ENCODE measurements around the gene TNS4. TPM values are rescaled to one million over a fixed set of nuclear protein-coding genes. Genes with fewer than 3 reads are reported as not detected.

TNS4 gene
- total RNA-seq, 4 donors from 2014 or later, result 2.2 TPM; not detected in 3

DNA sequence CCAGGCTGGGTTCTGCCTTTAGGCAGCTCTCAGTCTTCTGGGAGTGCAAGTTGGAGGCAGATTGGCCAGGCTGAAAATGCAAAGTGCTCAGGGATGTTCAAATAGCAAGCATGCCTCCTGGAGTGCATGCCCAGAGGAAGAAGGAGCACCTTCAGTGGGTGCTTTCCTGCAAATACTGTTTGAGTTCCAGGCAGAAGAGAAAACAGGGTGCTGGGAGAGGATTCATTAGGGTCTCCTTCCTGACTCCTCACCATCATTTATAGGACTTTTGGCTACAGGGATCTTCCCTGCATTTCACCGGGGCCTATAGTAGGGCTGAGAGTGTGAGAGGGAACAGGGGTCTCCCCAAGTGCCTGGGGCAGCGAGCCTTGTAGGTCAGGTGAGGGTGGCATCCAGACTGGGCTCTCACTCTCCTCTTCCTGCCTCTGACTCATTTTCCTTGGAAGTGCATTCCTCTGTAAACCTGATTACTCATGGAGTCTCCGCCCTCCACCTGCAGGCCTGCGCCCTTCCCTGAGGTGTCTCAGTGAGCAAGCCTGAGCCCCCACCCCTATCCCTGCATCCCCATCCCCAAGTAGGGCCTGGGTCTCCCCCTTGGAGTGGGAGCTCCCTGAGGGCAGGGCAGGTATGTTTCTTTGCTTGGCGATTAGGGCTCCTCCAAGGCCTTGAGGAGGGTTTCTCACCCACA lies 17.1 kb upstream of the TNS4 start:
- H3K9me3 ChIP-seq, result no peaks in the 10 kb centered on the region
- ATAC-seq, result no peak
- H3K4me1 ChIP-seq, result no peaks in the 10 kb centered on the region
- no peaks in the 10 kb centered on the region for H3K36me3 ChIP-seq
- 85% methylated on average over 4 of the region's 5 CpGs; no CpG with 5 or more reads in 1 of the 2 donors for WGBS, 2 donors (ENCODE audit: low coverage in 1 of 2)
- no peak overlapping the region for H3K27ac ChIP-seq
- TF ChIP-seq POLR2A (IDR thresholded peaks at IDR 0.05) (no peak), POLR2AphosphoS5 (IDR thresholded peaks at IDR 0.05) (no peak)
- H3K27me3 ChIP-seq, result no peaks in the 10 kb centered on the region
- H3K4me3 ChIP-seq, result no peak overlapping the region

DNA sequence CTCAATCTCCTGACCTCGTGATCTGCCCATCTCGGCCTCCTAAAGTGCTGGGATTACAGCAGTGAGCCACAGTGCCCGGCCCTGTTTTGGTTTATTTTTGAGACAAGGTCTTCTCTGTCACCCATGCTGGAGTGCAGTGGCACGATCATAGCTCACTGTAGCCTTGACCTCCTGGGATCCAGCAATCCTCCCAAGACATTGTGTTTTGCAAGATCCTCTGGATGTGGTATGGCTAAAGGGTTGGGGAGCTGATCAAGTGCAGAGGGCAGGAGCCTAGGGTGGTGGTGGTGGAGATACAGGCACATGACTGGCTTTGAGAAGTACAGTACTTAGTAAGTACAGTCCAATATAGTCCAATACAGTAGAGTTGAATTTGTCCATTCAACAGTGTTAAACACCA lies 16.6 kb upstream of the TNS4 start:
- Histone ChIP-seq H3K9me3 (no peaks in the 10 kb centered on the region), H3K27me3 (no peaks in the 10 kb centered on the region), H3K4me1 (no peaks in the 10 kb centered on the region), H3K4me3 (no peak overlapping the region), H3K36me3 (no peaks in the 10 kb centered on the region), H3K27ac (no peak overlapping the region)
- TF ChIP-seq, protein P1, sequence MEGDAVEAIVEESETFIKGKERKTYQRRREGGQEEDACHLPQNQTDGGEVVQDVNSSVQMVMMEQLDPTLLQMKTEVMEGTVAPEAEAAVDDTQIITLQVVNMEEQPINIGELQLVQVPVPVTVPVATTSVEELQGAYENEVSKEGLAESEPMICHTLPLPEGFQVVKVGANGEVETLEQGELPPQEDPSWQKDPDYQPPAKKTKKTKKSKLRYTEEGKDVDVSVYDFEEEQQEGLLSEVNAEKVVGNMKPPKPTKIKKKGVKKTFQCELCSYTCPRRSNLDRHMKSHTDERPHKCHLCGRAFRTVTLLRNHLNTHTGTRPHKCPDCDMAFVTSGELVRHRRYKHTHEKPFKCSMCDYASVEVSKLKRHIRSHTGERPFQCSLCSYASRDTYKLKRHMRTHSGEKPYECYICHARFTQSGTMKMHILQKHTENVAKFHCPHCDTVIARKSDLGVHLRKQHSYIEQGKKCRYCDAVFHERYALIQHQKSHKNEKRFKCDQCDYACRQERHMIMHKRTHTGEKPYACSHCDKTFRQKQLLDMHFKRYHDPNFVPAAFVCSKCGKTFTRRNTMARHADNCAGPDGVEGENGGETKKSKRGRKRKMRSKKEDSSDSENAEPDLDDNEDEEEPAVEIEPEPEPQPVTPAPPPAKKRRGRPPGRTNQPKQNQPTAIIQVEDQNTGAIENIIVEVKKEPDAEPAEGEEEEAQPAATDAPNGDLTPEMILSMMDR (IDR thresholded peaks at IDR 0.05), result no peak
- ATAC-seq, result no peak
- WGBS, 2 donors (ENCODE audit: low coverage in 1 of 2), result 80 to 83% methylated on average over 1 to 2 of the region's 4 CpGs

- WGBS, 2 donors (ENCODE audit: low coverage in 1 of 2), result 94 to 96% methylated on average over 2 of the region's 2 CpGs
- ATAC-seq, result no peak
- Histone ChIP-seq H3K4me3 (no peak overlapping the region), H3K4me1 (no peaks in the 10 kb centered on the region), H3K27me3 (no peaks in the 10 kb centered on the region), H3K36me3 (no peaks in the 10 kb centered on the region), H3K9me3 (no peaks in the 10 kb centered on the region), H3K27ac (no peak overlapping the region)
- no peak for TF ChIP-seq POLR2A (IDR thresholded peaks at IDR 0.05)
- TF ChIP-seq, protein P1 (IDR thresholded peaks at IDR 0.05), result no peak
- TF ChIP-seq POLR2AphosphoS5 (IDR thresholded peaks at IDR 0.05), result no peak
- TF ChIP-seq EP300 (IDR thresholded peaks at IDR 0.05), result no peak
These were observed 15.9 kb upstream of the TNS4 start for GRCh38 chr17:40517286-40517662.

GRCh38 chr17:40516581-40517285 lies 15.3 kb upstream of the TNS4 start:
- Histone ChIP-seq H3K27ac (no peak overlapping the region), H3K9me3 (no peaks in the 10 kb centered on the region), H3K27me3 (no peaks in the 10 kb centered on the region), H3K4me1 (no peaks in the 10 kb centered on the region), H3K36me3 (no peaks in the 10 kb centered on the region), H3K4me3 (no peak overlapping the region)
- whole genome bisulfite sequencing, 2 donors (ENCODE audit: low coverage in 1 of 2), result 60 to 71% methylated on average over 1 of the region's 3 CpGs
- TF ChIP-seq POLR2A (IDR thresholded peaks at IDR 0.05) (no peak), EP300 (IDR thresholded peaks at IDR 0.05) (no peak), POLR2AphosphoS5 (IDR thresholded peaks at IDR 0.05) (no peak)
- TF ChIP-seq, protein P1 (IDR thresholded peaks at IDR 0.05), result no peak
- ATAC-seq, result no peak

- TF ChIP-seq, protein P1 (IDR thresholded peaks at IDR 0.05), result no peak
- WGBS, 2 donors (ENCODE audit: low coverage in 1 of 2), result 78 to 92% methylated on average over 2 to 8 of the region's 11 CpGs
- Histone ChIP-seq H3K27ac (no peak overlapping the region), H3K4me3 (no peak overlapping the region), H3K36me3 (no peaks in the 10 kb centered on the region), H3K9me3 (no peaks in the 10 kb centered on the region), H3K27me3 (no peaks in the 10 kb centered on the region), H3K4me1 (no peaks in the 10 kb centered on the region)
- no peak for ATAC-seq
These were observed 14.1 kb upstream of the TNS4 start for GRCh38 chr17:40515491-40516041.

Data from gastroesophageal sphincter (tissue), 4 donors.